Measurements from ENCODE around the gene CENPF.
"Not testable (repeated sequence)": the region's sequence is repeated elsewhere in the genome, so short reads cannot be mapped to it uniquely, and the experiment has no call there.

Gene CENPF

GRCh38 chr1:214662223-214662785 lies 59.3 kb downstream of the CENPF start:
- no peak for DNase-seq

DNA sequence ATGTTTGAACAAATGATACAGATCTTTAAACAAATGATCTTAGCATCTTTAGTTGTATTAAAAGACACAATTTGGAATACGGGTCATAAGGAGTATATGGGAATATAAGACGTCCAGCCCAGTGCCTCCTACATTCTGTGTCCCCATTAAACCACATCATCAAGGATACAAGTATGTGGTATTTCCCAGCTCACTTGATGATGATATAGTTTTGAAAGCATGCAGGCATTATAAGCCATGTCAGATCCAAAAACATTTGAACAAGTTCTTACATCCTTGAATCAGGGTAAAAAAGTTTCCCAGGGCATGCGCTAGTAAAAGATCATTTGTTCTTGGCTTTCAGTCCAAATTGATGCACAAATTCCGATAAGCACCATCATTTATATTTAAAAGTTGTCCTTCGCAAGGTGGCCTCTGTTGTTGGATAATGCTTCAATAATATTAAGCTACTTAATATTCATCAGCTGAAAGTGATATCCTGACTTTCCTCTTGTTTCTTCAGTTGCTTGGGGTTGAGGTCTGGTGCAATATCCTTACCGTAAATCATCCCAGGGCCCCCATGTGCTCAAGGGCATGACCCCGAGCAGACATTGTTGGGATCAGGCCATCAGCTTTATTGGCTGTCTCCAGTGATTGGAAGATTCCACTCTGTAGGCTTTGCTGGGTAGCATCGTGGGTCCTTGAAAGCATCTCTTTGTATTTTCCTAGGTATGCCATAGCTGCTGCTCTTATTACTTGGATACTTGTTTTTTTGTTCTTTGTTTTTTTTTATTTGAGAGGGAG lies 61.8 kb downstream of the CENPF start:
- no peak for DNase-seq

- no peak for DNase-seq
Observed at GRCh38 chr1:214665606-214666110, 62.7 kb downstream of the CENPF start.

GRCh38 chr1:214666674-214667073 lies 63.7 kb downstream of the CENPF start:
- DNase-seq, result no peak

- DNase-seq, result no peak
Observed at GRCh38 chr1:214670098-214670497, 67.1 kb downstream of the CENPF start.

DNA sequence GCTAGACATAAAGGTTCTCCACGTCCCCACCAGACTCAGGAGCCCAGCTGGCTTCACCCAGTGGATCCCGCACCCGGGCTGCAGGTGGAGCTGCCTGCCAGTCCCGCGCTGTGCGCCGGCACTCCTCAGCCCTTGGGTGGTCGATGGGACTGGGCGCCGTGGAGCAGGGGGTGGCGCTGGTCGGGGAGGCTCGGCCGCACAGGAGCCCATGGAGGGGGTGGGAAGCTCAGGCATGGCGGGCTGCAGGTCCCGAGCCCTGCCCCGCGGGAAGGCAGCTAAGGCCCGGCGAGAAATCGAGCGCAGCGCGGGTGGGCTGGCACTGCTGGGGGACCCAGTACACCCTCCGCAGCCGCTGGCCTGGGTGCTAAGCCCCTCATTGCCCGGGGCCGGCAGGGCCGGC lies 70.0 kb downstream of the CENPF start:
- not testable (repeated sequence) for DNase-seq

GRCh38 chr1:214673576-214673975 lies 70.6 kb downstream of the CENPF start:
- DNase-seq, result no peak

DNA sequence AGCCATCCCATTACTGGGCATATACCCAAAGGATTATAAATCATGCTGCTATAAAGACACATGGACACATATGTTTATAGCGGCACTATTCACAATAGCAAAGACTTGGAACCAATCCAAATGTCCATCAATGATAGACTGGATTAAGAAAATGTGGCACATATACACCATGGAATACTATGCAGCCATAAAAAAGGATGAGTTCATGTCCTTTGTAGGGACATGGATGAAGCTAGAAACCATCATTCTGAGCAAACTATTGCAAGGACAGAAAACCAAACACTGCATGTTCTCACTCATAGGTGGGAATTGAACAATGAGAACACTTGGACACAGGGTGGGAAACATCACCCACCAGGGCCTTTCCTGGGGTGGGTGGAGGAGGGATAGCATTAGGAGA lies 72.5 kb downstream of the CENPF start:
- DNase-seq, result not testable (repeated sequence)

- no peak for DNase-seq
Observed at GRCh38 chr1:214676747-214677146, 73.8 kb downstream of the CENPF start.

DNA sequence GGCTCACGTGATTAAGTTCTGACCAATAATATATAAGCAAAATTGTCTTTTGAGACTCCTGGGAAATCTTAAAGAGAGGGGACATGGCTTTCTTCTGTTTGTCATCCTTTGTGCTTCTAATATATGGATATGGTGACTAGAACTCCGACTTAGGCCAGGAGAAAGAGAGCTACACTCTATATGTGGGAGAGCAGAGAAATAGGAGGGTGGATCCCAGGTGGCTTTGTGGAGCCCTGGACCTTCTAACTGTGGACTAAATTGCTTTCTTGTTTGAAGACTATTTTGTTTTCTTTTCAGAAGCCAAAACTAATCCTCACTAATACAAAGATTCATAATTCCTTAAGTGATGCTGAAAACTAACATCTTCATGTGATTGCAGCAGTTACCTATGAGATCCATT lies 75.0 kb downstream of the CENPF start:
- no peak for DNase-seq

DNA sequence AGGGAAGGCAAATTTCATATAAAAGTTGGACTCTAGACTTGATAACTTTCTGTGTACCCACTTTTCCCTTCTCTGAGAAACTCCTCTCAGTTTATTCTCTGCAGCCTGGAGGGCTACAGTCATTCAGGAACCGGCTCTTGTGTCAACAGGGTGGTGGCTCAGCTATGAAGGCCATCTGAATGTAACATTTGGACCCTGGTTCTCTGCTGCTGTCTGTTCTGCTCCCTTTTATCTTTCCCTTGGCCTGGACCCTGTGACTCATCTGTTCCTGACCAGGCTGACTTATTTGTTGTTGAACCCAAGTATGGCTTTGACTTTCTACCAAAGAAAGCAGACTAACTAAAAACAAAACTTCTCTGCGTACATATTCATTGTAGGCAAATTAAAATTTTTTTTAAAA lies 75.4 kb downstream of the CENPF start:
- DNase-seq, result no peak

GRCh38 chr1:214683621-214684020 lies 80.6 kb downstream of the CENPF start:
- no peak for DNase-seq

GRCh38 chr1:214685906-214686305 lies 82.9 kb downstream of the CENPF start:
- DNase-seq, result no peak

DNA sequence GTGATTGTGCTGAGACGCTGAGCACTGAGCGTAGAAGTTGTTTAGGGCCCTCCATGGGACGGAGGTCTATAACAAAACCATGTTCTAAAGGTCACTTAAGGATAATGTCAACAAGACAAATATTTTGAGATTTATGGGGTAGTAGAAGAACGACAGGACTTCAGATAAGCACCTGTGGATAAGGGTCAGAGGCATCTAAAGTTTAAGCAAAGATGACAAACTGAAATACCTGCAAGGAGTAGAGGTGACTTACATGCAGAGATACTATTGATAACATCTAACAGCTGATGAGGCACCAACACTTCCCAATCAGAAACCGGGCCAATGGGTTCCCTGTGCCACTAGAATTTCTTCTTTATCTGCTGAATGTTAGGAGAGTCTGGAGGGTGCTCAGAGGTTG lies 83.5 kb downstream of the CENPF start:
- no peak for DNase-seq

DNA sequence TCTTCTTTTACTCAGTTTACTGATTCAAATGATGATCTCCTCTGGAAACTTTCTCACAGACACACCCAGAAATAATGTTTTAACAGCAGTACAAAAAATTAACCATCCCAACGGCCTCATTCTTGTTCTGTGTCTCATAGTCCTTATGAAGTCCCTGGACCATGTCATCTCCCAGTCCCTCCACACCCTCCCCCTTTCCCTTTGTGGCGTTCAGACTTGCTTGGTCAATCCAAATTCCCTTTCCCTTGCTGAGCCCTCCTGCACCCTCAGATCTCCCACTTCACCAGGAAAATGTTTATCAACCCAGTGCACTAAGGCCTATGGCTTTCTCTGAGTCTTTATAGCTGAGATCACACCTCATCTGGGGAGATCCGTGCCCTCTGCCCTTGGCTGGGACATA lies 85.9 kb downstream of the CENPF start:
- no peak for DNase-seq

DNA sequence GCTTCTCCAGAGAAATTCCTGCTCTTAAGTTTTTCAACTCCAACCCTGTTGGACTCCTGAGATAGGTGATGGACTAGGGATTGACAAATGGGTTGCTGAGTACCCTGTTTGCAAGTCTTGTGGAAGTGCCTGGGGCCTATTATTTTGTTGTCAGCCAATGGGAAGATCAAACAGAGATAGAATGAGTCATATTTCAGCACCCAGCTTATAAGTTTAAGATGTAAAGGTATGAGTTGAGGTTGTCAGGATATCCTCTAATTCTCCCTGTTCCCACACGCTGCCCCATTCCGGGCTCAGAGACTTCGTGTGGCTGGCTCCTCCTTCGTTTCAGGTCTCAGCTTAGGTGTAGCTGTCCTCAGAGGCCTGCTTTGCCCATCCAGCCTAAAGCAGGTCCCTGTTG lies 91.8 kb downstream of the CENPF start:
- DNase-seq, result no peak

DNA sequence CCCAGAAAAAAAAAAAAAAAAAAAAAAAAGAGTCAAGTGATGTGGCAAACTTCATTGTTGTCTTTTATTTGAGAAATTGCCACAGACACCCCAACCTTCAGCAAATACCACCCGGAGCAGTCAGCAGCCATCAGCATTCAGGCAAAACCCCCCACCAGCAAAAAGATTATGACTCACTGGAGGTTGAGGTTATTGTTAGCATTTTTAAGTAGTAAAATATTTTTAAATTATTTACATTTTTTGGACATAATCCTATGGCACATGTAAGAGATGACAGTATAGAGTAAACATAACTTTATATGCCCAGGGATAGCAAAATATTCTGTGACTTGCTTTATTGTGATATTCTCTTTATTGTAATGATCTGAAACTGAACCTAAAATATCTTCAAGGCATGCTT lies 95.6 kb downstream of the CENPF start:
- DNase-seq, result no peak

- no peak for DNase-seq
Observed at GRCh38 chr1:214700437-214700836, 97.4 kb downstream of the CENPF start.

DNA sequence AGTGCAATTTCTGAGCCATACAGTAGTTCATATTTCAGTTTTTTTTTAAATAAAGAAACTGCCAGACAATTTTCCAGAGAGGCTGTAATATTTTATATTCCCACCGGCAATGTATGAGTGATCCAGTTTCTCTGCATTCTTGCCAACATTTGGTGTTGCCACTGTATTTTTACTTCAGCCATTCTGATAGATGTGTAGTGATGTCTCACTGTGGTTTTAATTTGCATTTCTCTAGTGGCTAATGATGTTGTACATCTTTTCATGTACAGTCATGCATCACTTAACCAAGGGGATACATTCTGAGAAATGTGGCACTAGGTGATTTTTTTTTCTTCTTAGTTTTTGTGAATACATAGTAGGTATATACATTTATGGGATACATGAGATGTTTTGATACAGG lies 99.6 kb downstream of the CENPF start:
- DNase-seq, result no peak

GRCh38 chr1:214707306-214708087 lies 104.5 kb downstream of the CENPF start:
- DNase-seq, result no peak

DNA sequence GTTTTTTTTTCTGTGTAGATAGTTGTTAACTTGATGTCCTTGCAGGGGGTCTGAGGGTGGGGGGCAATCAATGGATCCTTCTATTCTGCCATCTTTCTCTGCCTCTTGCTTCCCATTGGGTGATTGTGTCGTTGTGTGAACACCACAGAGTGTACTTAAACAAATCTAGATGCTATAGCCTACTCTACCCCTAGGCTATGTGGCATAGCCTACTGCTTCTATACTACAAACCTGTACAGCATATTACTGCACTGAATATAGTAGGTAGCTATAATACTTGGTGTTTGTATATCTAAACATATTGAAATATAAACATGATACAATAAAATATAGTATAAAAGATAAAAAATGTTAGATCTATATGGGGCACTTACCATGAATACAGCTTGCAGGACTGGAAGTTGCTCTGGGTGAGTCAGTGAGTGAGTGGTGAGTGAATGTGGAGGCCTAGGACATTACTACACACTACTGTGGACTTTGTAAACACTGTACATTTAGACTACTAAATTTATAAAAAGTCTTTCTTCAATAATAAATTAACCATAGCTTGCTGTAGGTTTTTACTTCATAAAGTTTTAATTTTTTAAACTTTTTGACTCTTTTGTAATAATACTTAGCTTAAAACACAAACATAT lies 105.4 kb downstream of the CENPF start:
- DNase-seq, result no peak

GRCh38 chr1:214709241-214709640 lies 106.2 kb downstream of the CENPF start:
- DNase-seq, result no peak

- DNase-seq, result no peak
Observed at GRCh38 chr1:214712737-214713136, 109.7 kb downstream of the CENPF start.

All from bone marrow (tissue), 2 donors.